Lower leg skin (tissue), 4 donors: ENCODE results near the gene MROH2A. TPM values are rescaled to one million over a fixed set of nuclear protein-coding genes. Genes with fewer than 3 reads are reported as not detected.

Source experiments
- DNase-seq, 2 donors: peaks; one replicate each; pipeline ENCODE4 v3.0.0-alpha.2; 2019; ENCODE audit warnings: low spot score in 2 of 2
- H3K4me3 ChIP-seq: fragments of 200-600 bp; sonication (generic); 2 replicates; pipeline ENCODE4 v1.5.1; 2017; ENCODE audit warnings: mild to moderate bottlenecking, low read depth; ENCODE audit not compliant: poor library complexity, severe bottlenecking
- CTCF ChIP-seq, 3 donors: fragments of 450-650 bp; IDR thresholded peaks; one replicate each; pipeline ENCODE4 v1.5.1; 2016; ENCODE audit warnings: antibody characterized with exemption in 3 of 3, mild to moderate bottlenecking in 3 of 3, moderate library complexity in 2 of 3
- POLR2A ChIP-seq, 2 donors: fragments of 450-650 bp; IDR thresholded peaks; one replicate each; pipeline ENCODE4 v1.6.1; 2016 to 2017; ENCODE audit warnings: antibody characterized with exemption in 2 of 2, mild to moderate bottlenecking in 1 of 2, moderate library complexity in 1 of 2
- WGBS, 2 donors: methylation state at CpG; one replicate each; pipeline ENCODE4 v1.1.5; 2018; 5-methylcytosine and 5-hydroxymethylcytosine counted together
- intact Hi-C: fragments of 100-400 bp; cut with DNase I; formaldehyde crosslinking; loops from one replicate; pipeline ENCODE4 v1.15.0; 2023; ENCODE audit warnings: low total_unique reads
- total RNA-seq, 4 donors: library from RNA; depleted of rRNA; stranded (reverse); fragments of >200 nt; gene quantifications; one replicate each; pipeline ENCODE4 v1.1.0, GENCODE V29; 2016

The MROH2A gene
- total RNA-seq, 4 donors from 2014 or later: 0.26 to 0.61 TPM; not detected in 2

- TF ChIP-seq CTCF (IDR thresholded peaks at IDR 0.05): no peak
- no peak for TF ChIP-seq POLR2A (IDR thresholded peaks at IDR 0.05)
These were observed 21.6 kb upstream of the MROH2A start for GRCh38 chr2:233756429-233757081.

GRCh38 chr2:233758141-233758540 lies 20.0 kb upstream of the MROH2A start:
- H3K4me3 ChIP-seq: no peak overlapping the region
- intact Hi-C loops: no loop called here
- TF ChIP-seq CTCF (IDR thresholded peaks at IDR 0.05) (no peak), POLR2A (IDR thresholded peaks at IDR 0.05) (no peak)
- no peak for DNase-seq

More at GRCh38 chr2:233756429-233757081, 21.6 kb upstream of the MROH2A start:
- 71 to 73% methylated on average over 7 of the region's 7 CpGs for WGBS, 2 donors
- H3K4me3 ChIP-seq: no peak overlapping the region
- intact Hi-C loops: no loop called here
- no peak for DNase-seq

GRCh38 chr2:233758849-233759248 lies 19.3 kb upstream of the MROH2A start:
- TF ChIP-seq CTCF (IDR thresholded peaks at IDR 0.05): no peak
- TF ChIP-seq POLR2A (IDR thresholded peaks at IDR 0.05): no peak
- intact Hi-C loops: no loop called here
- 85 to 93% methylated on average over 2 of the region's 2 CpGs for WGBS, 2 donors

GRCh38 chr2:233760043-233760442 lies 18.1 kb upstream of the MROH2A start, which contains the start of gene UGT1A1:
Gene UGT1A1 (plus strand): TSS chr2:233760270. CDS start chr2:233760288, 18 bp downstream.
- no peak for DNase-seq
- intact Hi-C loops: no loop called here
- no peak within 1 kb of the TSS for H3K4me3 ChIP-seq
- TF ChIP-seq CTCF (IDR thresholded peaks at IDR 0.05) (no peak), POLR2A (IDR thresholded peaks at IDR 0.05) (no peak)
- WGBS, 2 donors: 88 to 94% methylated on average over 6 of the region's 6 CpGs

More at GRCh38 chr2:233758849-233759248, 19.3 kb upstream of the MROH2A start:
- no peak overlapping the region for H3K4me3 ChIP-seq
- no peak for DNase-seq

- no peak for DNase-seq
- TF ChIP-seq POLR2A (IDR thresholded peaks at IDR 0.05) (no peak), CTCF (IDR thresholded peaks at IDR 0.05) (no peak)
- H3K4me3 ChIP-seq: no peak overlapping the region
- 68 to 70% methylated on average over 4 of the region's 4 CpGs for WGBS, 2 donors
- intact Hi-C loops: no loop called here
These were observed 16.9 kb upstream of the MROH2A start for GRCh38 chr2:233761040-233761769.
